Measurements from ENCODE around the gene NDUFAB1. TPM values are rescaled to one million over a fixed set of nuclear protein-coding genes. Genes with fewer than 3 reads are reported as not detected.
"Not testable (repeated sequence)": the region's sequence is repeated elsewhere in the genome, so short reads cannot be mapped to it uniquely, and the experiment has no call there.

Gene NDUFAB1
- total RNA-seq, 3 donors from 2014 or later: 101 to 126 (median 115) TPM

- TF ChIP-seq, protein P1, sequence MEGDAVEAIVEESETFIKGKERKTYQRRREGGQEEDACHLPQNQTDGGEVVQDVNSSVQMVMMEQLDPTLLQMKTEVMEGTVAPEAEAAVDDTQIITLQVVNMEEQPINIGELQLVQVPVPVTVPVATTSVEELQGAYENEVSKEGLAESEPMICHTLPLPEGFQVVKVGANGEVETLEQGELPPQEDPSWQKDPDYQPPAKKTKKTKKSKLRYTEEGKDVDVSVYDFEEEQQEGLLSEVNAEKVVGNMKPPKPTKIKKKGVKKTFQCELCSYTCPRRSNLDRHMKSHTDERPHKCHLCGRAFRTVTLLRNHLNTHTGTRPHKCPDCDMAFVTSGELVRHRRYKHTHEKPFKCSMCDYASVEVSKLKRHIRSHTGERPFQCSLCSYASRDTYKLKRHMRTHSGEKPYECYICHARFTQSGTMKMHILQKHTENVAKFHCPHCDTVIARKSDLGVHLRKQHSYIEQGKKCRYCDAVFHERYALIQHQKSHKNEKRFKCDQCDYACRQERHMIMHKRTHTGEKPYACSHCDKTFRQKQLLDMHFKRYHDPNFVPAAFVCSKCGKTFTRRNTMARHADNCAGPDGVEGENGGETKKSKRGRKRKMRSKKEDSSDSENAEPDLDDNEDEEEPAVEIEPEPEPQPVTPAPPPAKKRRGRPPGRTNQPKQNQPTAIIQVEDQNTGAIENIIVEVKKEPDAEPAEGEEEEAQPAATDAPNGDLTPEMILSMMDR (IDR thresholded peaks at IDR 0.05): no peak
- no peaks in the 10 kb centered on the region for H3K9me3 ChIP-seq
- H3K4me3 ChIP-seq: no peak overlapping the region
- H3K4me1 ChIP-seq (ENCODE audit: low read depth): peaks cover 14% of the 10 kb centered on the region
- intact Hi-C loops (cut with DNase I, micrococcal nuclease): no loop called here
- no peaks in the 10 kb centered on the region for H3K36me3 ChIP-seq (ENCODE audit: low read depth)
- DNase-seq (no peak), ATAC-seq (no peak)
Measured at GRCh38 chr16:23594186-23594585, 1.9 kb downstream of the NDUFAB1 start.

GRCh38 chr16:23590181-23590580, 5.9 kb downstream of the NDUFAB1 start:
- intact Hi-C loops (cut with DNase I, micrococcal nuclease): no loop called here
- H3K36me3 ChIP-seq (ENCODE audit: low read depth): no peaks in the 10 kb centered on the region
- no peak overlapping the region for H3K4me3 ChIP-seq

DNA sequence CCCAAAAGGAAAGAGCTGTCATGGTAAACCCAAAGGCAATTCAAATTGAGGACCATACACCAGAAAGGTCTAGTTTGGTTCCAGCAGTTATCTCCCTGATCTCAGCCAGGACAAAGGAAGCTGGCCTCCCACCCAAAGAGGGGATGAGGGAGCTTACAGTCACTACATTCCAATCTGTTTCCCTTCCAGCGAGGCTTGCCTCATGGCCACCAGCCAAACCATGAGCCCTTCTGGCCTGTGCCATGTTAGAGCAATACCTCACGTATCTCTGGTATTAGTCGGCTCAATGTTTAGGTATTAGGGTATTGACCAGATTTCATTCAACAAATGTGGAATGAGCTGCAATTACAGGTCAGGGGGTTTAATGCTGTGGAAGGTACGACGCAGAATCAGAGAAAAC, 8.4 kb downstream of the NDUFAB1 start:
- intact Hi-C loops (cut with DNase I, micrococcal nuclease): no loop called here
- no peak for ATAC-seq
- Histone ChIP-seq H3K4me3 (no peak overlapping the region), H3K36me3 (ENCODE audit: low read depth) (peaks cover 5% of the 10 kb centered on the region), H3K4me1 (ENCODE audit: low read depth) (no peaks in the 10 kb centered on the region), H3K9me3 (no peaks in the 10 kb centered on the region)
- no peak for DNase-seq
- TF ChIP-seq, protein P1 (IDR thresholded peaks at IDR 0.05): no peak

More at GRCh38 chr16:23590181-23590580, 5.9 kb downstream of the NDUFAB1 start:
- no peak for DNase-seq
- peaks cover 11% of the 10 kb centered on the region for H3K4me1 ChIP-seq (ENCODE audit: low read depth)
- no peaks in the 10 kb centered on the region for H3K9me3 ChIP-seq
- ATAC-seq: no peak
- TF ChIP-seq, protein P1 (IDR thresholded peaks at IDR 0.05): no peak

- no peak for DNase-seq
- ATAC-seq: no peak
- no peaks in the 10 kb centered on the region for H3K4me1 ChIP-seq (ENCODE audit: low read depth)
- TF ChIP-seq, protein P1 (IDR thresholded peaks at IDR 0.05): no peak
- no peak overlapping the region for H3K4me3 ChIP-seq
- no peaks in the 10 kb centered on the region for H3K9me3 ChIP-seq
- intact Hi-C loops (cut with DNase I, micrococcal nuclease): no loop called here
- H3K36me3 ChIP-seq (ENCODE audit: low read depth): peaks cover 5% of the 10 kb centered on the region
Measured at GRCh38 chr16:23584186-23585076, 11.7 kb downstream of the NDUFAB1 start.

GRCh38 chr16:23583271-23583670, 12.8 kb downstream of the NDUFAB1 start:
- ATAC-seq; DNase-seq; H3K4me3 ChIP-seq; intact Hi-C loops (cut with DNase I, micrococcal nuclease); H3K4me1 ChIP-seq (ENCODE audit: low read depth); H3K36me3 ChIP-seq (ENCODE audit: low read depth); H3K9me3 ChIP-seq: not testable (repeated sequence)

GRCh38 chr16:23581764-23582163, 14.4 kb downstream of the NDUFAB1 start:
- DNase-seq (no peak), ATAC-seq (no peak)
- Histone ChIP-seq H3K36me3 (ENCODE audit: low read depth) (peaks cover 5% of the 10 kb centered on the region), H3K9me3 (no peaks in the 10 kb centered on the region), H3K4me1 (ENCODE audit: low read depth) (no peaks in the 10 kb centered on the region), H3K4me3 (no peak overlapping the region)
- TF ChIP-seq, protein P1 (IDR thresholded peaks at IDR 0.05): no peak
- intact Hi-C loops (cut with DNase I, micrococcal nuclease): no loop called here

Measured in mucosa of descending colon (tissue), 3 donors.